ENCODE data around the gene ABI1.
"Not testable (repeated sequence)": the region's sequence is repeated elsewhere in the genome, so short reads cannot be mapped to it uniquely, and the experiment has no call there.

Gene ABI1

DNA sequence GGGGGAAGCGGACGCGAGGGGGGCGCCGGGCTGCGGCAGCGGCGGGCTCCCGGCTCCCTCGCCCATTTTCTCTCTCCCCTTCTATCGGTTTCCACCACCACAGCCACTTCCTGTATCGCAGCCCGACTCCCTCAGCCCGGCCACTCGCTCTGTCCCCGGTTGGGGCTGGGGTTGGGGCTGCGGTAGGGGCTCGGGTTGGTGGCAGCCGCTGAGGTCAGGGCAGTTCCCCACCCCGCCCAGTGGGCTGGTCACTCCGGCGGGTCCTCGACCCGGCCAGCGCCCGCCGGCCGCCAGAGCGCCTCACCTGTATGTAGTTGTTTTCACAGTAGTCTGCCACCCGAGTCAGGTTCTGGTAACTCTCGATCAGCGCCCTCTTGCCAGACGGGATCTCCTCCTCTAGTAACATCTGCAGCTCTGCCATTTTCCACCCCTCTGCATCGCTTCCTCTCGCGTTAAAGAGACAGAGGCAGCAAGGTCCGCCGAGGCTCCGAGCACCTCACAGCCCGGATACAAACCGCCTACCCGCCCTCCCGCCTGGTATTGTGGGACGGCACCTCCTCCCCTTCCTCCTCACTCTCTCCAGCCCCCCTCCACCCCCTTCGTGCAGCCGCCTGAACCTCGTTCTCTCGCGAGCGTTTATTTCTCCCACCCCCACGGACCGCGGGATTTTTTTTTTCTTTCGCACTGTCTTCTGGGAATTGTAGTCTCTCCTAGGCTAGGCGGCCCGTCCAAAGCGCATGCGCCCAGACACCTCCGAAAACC, at the start of gene ABI1:
ABI1 (minus strand) TSS at position 516 of the 762 bp plus-strand sequence; CDS start at position 421, 95 bp downstream.
- peak; percentile 96 to 97 for DNase-seq

DNA sequence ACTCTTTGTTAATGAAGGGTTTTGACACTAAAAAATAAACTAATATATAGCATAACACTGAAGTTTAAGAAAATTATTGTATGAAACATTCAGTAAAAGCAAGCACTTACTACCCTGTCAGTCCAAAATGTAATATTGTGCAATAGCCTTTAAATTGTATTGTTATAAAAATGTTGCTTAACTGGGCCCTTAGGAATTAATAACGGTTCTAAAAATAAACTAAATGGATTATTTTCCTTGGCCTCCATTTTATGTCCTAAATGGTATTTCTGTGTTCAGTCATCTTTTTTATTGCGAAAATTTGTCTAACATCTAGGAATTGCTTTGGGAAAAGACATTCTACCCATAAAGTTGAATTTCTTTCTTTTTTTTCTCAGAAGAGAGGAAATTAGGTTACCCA, 49.0 kb upstream of the ABI1 start:
- DNase-seq = no peak

DNA sequence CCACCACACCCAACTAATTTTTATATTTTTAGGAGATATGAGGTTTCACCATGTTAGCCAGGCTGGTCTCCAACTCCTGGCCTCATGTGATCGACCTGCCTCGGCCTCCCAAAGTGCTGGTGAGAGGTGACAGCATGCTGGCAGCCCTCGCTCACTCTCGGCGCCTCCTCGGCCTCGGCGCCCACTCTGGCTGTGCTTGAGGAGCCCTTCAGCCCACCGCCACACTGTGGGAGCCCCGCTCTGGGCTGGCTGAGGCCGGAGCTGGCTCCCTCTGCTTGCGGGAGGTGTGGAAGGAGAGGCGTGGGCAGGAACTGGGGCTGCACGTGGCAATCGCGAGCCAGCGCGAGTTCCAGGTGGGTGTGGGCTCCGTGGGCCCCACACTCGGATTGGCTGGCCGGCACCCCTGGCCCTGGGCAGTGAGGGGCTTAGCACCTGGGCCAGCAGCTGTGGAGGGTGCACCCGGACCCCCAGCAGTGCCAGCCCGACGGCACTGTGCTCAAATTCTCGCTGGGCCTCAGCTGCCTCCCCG, 44.6 kb upstream of the ABI1 start:
- DNase-seq = not testable (repeated sequence)

DNA sequence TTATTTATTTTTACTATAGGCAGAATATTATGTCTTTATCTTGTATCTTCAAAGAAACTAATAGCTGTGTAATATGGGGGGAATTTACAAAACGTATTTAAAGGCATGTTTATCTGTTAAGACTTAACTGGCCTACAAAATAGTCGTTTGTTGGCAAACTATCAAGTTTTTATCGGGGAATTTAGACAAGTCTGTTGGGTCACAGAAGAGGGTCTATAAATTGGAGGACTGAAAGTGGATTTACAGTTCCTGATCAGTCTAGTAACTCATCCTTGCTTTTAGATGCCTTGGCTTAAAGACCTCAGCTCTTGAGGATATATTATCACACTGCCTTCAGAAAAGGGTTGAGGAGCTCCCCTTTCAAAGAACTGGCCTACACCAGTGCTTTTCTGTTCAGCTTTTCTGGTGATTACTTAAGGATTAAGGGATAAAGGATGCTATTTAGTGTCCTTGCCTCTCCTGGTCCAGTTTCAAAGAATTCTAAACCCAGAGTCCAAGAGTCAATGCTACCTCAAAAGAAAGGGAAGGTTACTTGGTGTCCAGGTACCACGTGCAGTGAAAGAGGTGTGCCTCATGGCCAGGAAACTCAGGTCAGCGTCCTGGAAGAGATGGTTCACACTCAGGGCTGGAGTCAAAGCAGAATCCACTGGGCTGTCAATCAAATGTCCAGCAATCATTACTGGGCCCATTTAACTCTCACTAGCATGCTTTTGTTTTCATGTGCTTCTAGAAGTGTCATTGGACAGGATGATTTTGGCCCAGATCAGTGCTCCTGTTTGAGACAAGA, 42.9 kb upstream of the ABI1 start:
- no peak for DNase-seq

DNA sequence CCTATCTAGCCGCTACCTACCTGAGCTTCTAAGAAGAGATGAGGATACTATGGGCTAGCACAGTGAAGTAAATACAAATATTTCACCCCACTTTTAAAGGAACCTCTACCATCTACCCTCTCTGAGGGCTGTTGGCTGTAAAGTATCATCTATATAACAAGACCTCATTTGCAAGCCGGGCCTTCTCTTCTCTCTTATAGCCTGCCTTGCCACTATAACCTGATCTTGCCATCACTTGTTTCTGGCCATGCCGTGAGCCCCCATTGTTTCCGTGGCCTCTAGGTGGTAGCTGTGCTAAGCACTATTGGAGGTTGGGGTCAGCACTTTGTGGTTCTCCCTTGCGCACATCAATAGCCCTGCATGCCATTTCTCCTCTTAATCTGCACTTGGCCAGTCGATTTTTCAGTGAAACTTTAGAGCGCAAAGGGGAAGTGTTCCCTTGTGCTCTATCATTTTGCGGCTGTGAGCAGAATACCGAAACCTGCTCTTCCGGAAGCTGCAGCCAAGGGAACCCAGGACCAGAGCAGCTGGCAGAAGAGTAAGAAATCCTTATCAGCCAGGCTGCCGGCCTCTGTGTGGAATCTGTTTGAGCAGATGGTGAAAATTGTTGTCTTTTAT, 31.7 kb upstream of the ABI1 start:
- DNase-seq = not testable (repeated sequence)

DNA sequence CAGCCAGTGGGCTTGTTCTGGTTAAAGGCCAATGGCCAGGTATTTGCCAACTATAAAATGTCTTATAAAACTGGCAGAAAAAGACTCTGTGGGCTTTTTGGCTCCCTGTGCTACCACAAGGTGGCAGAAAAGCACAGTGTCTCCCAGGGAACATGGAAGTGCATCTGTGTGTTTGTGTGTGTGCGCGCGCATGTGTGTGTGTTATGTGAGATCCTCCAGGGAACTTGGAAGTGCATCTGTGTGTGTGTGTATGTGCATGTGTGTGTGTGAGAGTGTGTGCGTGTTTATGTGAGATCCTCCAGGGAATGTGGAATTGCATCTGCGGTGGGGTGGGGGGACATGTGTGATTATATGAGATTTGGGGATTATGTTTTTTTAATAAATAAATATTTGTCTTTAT, 30.2 kb upstream of the ABI1 start:
- peak; percentile 27 to 44 for DNase-seq

DNA sequence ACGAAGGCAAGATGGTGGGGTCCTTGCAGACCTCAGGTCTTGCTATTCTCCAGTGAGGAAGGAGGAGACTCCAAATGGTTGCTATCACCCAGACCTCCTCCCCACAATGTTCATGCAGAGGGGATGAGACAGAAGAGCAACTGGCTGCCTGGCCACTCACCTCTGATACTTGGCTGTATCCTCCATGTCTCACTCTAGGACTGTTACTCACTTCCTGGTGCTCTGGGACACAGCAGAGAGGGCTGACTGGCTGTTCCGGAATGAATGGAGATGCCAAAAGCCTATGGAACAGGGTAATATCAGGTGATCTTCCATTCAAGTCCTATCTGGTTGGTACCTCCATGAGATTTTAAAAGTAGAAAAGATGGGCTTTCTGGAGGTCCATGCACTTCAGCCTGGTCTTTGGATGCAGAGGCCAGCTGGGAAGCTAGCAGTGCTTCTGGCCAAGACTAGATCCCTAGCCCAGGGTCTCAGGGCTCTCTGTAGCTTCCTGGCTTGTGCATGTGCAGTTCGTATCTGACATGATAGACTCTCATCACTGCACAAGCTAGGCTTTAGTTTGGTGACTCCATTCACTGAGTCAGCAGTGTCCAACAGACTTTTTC, 27.0 kb upstream of the ABI1 start:
- no peak for DNase-seq

DNA sequence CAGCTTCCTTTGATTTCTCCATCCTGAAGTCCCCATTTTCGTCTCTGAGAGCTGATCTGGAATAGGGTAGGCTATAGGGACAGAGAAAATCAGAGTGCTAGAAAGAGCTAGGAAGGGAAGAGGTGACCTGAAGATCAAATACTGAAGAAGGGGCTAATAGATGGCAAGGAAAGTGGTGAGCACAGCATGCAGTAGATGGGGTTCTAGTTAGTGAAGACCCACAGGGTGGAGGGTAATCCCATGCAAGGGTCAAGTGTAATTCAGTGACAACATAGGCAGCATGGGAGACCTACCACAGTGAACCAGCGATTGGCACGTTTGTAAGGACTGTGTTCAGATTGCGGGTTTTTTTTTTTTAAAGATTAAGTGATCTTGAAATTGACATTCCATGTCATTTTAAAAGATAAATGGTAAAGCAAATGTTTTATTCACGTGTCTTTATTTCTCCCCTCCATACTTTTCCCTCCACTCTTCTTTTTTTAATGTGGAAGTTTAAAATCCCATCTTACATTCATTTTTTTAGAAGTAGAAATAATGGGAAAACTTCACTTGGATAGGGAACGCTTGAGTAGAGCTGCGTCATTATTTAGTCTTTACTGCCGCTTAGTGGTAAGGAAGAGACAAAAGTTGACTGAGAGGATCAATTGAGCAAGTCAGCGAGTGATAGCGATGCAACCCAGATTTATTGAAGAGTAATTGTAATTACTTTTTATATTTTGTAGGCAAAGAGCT, 21.0 kb upstream of the ABI1 start:
- DNase-seq = peak; percentile 32 to 50

DNA sequence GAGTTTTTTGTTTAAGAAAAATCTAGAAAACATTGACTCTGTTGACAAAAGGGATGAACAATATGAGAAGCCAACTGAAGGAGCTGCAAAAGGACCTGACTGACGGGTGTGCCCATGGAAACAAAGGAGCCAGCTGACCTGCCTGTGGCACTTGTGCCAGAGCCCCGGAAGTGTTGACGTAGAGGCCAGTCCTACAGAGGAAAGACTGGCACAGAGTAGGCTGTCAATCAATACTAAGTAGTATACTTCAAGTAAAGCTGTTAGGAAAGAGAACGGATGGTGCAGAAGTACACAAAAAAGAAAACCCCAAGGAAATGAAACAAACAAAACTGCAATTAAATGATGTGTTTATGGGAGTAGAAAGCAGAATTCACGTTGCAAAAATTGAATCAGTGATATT, 19.0 kb upstream of the ABI1 start:
- DNase-seq = peak; percentile 5 to 50

DNA sequence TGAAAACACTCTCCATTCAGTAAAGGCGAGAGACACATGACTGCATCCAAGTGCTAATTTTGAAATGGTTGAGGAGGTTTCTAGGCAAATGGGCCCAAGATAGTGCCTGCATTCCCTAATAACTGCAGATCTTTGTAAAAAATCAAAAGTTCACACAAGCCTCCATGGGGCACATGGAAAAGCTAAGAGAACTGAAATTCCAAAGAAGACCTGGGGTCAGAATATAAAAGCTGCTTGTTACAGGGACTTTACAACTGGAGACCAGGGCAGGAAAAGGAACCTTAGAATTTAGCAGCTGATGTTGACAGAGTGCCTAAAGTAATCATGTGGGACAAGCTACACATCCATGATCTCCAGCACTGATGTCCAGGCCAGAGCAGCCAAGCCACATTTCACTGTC, 10.0 kb upstream of the ABI1 start:
- DNase-seq = no peak

DNA sequence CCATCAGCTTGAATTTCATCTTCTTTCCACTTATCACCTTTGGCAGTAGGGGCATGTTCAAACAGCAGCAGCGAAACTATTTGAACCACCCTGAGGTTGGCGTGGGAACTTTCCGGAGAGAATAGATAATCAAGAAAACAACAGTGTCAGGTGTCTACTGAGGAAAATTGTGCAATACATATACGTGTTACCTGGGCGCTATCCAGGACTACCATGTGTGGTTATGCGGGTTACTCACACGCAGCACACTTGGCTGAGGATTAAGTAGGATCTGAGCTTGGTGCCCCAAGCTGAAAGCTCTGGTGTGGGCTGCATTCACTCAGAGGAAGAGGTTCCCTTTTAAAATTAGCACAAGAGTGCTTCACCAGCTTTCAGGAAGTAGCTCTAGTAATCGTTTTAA, 8.8 kb upstream of the ABI1 start:
- DNase-seq = no peak

DNA sequence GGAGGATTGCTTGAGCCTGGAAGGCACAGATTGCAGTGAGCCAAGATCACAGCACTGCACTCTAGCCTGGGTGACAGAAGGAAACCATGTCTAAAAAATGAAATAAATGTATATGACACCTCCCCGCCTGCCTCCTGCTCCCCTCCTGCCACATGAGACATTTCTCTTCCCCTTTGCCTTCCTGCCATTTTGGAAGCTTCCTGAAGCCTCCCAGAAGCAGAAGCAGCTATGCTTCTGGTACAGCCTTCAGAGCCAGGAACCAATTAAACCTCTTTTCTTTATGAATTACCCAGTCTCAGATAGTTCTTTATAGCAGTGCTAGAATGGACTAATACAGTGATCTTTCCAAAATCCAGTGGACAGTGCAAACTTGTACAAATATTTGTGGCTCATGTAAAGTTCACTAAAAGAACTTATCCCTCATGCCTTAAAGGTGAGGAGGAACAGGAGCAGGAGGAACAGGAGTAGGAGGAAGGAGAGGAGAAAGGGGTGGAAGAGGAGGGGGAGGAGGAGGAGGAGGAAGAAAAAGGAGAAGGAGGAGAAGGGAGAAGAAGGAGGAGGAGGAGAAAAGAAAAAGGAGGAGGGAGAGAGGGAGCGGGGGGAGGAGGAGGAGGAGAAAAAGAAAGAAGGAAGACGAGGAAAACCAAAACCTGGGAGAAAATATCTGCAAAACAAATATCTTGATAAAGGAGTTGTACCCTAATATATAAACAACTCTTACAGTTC, 2.8 kb upstream of the ABI1 start:
- no peak for DNase-seq

DNA sequence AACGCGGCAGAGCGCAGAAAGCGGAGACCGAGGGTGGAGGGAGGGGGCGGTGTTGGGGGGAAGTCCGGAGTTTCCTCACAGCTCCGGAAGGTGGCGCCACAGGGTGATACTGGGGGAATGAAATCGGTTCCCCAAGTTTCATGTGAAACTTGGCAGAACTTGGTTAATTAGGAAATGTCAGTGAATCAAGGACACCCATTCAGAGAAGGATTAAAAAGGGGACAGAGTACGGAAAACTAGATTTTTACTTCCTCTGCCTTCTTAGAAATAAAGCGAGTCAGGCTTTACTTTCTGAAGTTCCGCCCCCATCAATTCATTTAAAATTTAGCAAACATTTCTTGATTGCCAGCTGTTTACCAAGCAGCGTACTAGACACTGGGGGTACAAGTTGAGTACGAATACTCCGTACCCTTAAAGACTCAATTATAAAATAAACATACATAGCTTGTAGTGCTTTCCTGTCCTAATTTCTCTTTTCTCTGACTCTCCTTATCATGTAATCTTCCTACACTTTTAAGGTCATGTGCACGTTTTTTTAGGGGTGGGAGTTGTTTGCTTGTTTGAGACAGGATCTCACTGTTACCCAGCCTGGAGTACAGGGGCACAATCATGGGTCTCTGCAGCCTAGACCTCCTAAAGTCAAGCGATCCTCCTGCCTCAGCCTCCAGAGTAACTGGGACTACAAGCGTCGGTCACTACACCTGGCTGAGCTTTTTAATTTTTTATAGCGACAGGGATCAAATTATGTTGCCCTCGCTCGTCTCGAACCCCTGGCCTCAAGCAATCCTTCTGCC, 644 bp upstream of the ABI1 start:
- no peak for DNase-seq

DNA sequence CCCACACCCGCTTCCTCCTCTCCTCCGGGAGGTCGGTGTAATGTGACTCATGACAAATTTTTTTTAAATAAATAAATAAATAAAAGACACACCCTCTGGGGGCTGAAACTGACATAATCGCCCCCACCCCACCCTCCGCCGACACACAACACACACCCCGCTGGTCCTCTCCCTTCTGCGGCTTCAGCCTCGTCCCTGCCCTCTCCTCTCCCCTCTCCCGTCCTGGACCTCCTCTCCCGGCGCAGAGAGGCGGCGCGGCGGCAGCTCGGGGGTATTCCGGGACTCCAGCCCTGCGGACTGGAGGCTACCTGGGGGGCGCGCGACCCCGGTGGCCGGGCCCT, 686 bp downstream of the ABI1 start:
- DNase-seq = peak; percentile 2 to 47

DNA sequence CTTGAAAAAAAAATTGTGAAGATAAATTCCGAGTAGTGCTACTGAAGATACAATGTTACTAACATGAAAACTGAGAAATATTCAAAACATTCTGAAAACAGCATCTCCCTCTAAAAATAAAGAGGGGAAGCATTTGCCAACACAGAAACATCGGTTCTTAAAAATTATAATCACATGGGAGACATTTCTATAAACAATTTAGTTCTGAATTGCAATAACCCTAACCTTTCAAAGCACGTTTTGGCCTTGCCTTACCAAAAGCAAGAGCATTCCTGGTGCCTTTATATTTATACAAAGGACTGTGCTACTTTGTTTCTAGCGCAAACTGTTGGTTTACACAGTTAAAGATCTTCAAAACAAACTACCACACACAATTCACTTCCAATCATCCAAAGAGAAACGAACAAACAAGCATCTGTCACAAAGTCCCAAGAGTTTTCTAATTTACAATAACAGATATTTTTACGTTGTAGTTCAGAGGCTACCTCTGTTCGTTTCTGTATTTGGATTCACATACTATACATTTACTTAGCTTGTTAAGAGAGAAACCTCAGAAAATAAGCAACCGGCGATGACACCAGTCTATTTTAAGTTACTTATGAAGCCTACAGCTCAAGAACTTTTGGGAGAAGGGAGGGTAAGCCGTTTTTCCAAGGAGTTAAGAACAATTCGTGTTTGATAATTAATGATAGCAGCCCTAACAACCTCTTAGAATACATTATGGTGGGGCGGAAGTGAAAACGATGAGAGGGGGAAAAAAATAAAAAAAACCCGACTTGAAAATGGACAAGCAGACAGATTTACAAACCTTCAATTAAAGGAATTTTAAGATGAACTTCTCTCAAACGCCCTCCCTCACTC, 1.3 kb downstream of the ABI1 start:
- DNase-seq = peak in 1 of 2 experiments; percentile 47

DNA sequence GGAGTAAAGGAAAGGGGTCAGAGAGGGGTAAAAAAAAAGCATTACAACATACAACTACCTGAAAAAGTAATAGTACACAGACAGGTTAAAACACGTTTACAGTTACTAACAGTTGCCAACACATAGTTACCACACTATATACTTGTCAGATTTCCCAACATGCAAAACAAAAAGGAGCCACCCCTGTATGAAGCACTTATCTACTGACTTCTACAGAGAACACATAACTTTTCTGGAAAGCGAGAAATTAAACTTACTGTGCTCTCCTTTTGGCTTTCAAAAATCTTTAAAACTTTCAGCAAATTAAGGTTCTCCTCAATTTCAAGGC, 2.1 kb downstream of the ABI1 start:
- no peak for DNase-seq

DNA sequence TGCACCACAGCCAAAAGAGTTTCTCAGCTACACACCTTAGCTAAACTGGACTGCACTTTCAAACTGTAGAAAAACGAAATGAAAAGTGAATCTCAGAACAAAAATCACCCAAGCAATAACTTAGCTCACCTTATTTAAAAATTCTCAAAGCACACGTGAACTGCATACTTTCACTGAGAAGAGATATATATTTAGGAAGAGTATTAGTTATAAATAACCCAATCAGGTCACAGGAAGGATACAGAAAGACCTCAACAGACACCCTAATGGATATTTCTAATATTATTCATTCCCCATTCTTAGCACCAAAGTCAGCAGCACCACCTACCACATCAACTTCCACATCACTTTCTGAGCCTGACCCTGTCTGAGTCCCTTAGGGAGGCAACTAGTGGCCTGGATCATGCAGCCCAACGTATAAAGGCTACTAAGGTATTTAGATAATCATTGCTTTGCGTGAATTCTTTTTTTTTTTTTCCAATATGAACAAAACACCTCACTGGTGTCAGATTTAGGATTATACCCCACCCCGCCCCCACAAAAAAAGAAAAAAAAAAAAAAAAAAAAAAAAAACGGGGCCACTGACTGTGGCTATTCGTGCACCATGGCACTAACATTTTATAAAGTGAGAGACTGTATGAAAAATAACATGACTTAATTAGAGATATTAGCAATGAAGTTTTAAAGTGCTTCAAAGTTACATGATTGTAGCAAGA, 2.6 kb downstream of the ABI1 start:
- no peak for DNase-seq

DNA sequence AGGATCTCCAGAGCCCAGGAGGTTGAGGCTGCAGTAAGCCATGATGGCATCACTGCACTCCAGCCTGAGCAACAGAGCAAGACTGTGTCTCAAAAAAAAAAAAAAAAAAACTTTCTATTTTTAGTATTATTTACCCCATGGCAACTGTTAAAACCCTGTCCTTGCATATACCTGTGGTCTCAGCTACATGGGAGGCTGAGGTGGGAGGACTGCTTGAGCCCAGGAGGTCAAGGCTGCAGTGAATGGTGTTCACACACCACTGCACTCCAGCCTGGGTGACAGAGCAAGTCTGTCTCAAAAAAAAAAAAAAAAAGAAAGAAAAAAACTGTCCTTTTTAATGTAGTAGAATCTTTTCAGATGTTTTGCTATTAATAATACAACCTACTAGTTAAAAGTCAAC, 3.2 kb downstream of the ABI1 start:
- DNase-seq = not testable (repeated sequence)

DNA sequence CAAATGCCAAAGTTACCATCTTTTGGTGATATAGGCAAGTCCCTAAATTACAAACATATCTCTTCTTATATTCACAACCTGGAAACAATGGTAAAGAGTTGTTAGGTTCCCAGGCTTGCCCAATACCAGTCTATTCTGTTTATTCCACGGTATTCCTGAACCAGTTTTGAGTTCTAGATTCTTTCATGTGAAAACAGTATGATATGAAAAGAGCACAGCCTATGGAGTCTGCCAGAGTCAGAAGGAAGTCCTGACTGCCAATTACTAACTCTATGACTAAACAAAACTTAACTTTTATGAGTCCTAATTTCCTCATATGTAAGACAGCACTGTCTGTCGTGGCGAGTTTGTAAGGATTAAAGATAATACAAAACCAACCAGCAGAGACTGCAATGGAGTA, 5.6 kb downstream of the ABI1 start:
- no peak for DNase-seq

All from NCI-H2081 (cell line).